Measurements from ENCODE around the gene TSHZ3. TPM values are rescaled to one million over a fixed set of nuclear protein-coding genes. Genes with fewer than 3 reads are reported as not detected.
A peak's percentile ranks its signal among the peaks of the same experiment; 100 is the strongest.

Gene TSHZ3
- total RNA-seq, 1 donor: 7.6 TPM

DNA sequence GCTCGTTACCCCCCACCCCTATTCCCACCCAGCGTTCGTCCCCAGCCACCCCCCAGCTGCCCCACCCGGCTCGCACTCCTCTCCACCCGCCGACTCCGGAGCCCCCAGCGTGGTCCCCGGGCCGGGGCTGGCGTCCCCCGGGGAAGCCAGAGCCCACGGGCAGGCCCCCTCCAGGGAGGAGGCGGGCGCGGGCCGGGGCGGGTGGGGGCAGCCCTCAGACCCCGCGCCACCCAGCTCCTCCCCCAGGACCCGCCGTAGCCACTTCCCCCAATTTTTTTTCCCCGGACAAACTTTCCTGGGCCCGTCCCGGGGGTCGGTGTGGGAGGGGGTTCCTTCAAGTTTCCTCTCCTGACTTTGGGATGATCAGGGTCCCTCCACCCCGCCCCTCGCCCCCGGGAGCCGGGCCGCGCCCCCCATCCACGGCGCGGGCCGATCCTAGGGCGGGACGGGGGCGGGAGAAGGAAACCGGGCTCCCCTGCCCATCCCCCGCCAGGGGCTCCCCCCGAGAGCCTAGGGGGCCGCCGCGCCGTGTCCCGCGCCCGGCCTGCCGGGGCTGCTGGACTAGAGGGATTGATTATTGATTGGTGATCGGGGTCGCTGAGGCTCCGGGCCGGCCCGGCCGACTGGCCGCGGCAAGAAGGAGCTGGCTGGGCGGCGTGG is 927 bp upstream of the TSHZ3 start:
- Histone ChIP-seq H3K9me3 (ENCODE audit: low read depth, low read length) (no peaks in the 10 kb centered on the region), H3K4me3 (ENCODE audit: insufficient read depth, low read length) (peak overlapping the region; percentile 85), H4K20me1 (ENCODE audit: insufficient read depth, low read length) (peaks cover 35% of the 10 kb centered on the region), H2AFZ (ENCODE audit: low read length) (peak overlapping the region; percentile 6), H3K4me2 (ENCODE audit: insufficient read depth, low read length) (peak overlapping the region; percentile 32), H3K36me3 (ENCODE audit: insufficient read depth, low read length) (peaks cover 6% of the 10 kb centered on the region), H3K27ac (ENCODE audit: low read depth, low read length) (peak overlapping the region; percentile 37), H3K4me1 (ENCODE audit: insufficient read depth, low read length) (peaks cover 17% of the 10 kb centered on the region), H3K27me3 (ENCODE audit: insufficient read depth, low read length) (no peaks in the 10 kb centered on the region), H3K79me2 (ENCODE audit: insufficient read depth, low read length) (peaks cover 56% of the 10 kb centered on the region)
- DNase-seq (ENCODE audit: insufficient read length, low spot score, missing footprints): peak; percentile 96
- TF ChIP-seq, protein P1, sequence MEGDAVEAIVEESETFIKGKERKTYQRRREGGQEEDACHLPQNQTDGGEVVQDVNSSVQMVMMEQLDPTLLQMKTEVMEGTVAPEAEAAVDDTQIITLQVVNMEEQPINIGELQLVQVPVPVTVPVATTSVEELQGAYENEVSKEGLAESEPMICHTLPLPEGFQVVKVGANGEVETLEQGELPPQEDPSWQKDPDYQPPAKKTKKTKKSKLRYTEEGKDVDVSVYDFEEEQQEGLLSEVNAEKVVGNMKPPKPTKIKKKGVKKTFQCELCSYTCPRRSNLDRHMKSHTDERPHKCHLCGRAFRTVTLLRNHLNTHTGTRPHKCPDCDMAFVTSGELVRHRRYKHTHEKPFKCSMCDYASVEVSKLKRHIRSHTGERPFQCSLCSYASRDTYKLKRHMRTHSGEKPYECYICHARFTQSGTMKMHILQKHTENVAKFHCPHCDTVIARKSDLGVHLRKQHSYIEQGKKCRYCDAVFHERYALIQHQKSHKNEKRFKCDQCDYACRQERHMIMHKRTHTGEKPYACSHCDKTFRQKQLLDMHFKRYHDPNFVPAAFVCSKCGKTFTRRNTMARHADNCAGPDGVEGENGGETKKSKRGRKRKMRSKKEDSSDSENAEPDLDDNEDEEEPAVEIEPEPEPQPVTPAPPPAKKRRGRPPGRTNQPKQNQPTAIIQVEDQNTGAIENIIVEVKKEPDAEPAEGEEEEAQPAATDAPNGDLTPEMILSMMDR (IDR thresholded peaks at IDR 0.05; ENCODE audit: extremely low read depth, low read depth, low read length): no peak

DNA sequence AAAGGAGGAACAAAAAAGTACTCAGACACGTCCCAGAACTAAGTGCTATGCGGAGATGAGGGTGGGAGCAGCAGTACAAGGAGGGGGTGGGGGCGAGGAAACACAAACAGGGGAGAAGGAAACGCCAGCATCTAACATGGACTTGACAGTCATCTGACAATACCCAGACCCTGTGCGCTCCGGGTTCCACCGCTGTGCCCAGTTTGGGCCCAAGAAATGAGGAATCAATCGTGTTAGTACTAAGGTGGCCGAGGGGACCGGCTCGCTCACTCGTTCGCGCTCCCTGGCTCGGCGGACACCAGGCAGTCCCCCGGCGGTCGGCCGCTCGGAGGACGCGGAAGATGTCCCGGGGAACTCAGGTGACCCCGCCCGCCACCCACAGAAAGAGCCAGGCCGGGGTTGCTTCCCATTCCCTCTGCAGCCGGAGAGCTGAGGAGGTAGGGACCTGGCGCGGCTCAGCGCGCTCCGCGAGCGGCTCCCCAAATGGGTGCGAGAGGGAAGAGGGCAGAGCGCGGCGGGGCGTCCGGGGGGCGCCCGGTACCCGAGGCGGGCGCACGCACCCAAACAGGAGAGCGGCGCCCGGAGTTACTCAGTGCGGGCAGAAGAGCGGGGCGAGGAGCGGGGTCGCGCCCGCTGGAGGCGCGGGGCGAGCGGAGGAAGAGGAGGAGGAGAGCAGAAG is 616 bp downstream of the TSHZ3 start:
- no peak for DNase-seq (ENCODE audit: insufficient read length, low spot score, missing footprints)
- Histone ChIP-seq H4K20me1 (ENCODE audit: insufficient read depth, low read length) (peaks cover 38% of the 10 kb centered on the region), H3K27me3 (ENCODE audit: insufficient read depth, low read length) (no peaks in the 10 kb centered on the region), H3K79me2 (ENCODE audit: insufficient read depth, low read length) (peaks cover 68% of the 10 kb centered on the region), H3K4me1 (ENCODE audit: insufficient read depth, low read length) (peaks cover 17% of the 10 kb centered on the region), H3K4me2 (ENCODE audit: insufficient read depth, low read length) (peak overlapping the region; percentile 91), H3K4me3 (ENCODE audit: insufficient read depth, low read length) (peak overlapping the region; percentile 85), H3K27ac (ENCODE audit: low read depth, low read length) (peak overlapping the region; percentile 41), H2AFZ (ENCODE audit: low read length) (peak overlapping the region; percentile 6), H3K36me3 (ENCODE audit: insufficient read depth, low read length) (peaks cover 8% of the 10 kb centered on the region), H3K9me3 (ENCODE audit: low read depth, low read length) (no peaks in the 10 kb centered on the region)
- TF ChIP-seq, protein P1 (IDR thresholded peaks at IDR 0.05; ENCODE audit: extremely low read depth, low read depth, low read length): no peak

DNA sequence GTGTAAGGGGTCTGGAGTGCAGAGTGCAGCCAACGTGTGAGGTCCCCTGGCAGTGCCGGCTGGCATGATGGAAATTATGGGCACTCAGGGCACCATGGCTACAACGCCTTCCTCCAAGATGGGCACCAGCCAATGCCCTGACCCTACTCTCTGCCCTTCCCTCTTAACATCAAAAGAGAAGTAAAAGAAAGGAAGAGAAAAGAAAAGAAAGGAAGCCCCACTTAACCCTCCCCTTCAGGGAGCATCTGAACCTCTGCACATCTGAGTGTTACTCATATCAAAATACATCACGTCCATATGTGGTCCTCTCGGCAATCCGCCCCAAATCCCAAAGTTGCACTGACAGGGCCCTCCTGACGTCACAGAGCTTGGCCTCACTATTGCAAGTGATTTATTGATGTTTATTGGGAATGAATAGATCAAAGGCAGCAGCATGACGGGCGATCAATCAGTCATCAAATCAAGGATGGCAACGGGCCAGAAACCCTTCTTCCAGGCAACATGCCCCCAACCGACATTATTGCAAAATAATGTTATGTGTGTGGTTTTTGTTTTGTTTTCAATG is 1.3 kb downstream of the TSHZ3 start:
- H3K27me3 ChIP-seq (ENCODE audit: insufficient read depth, low read length): no peaks in the 10 kb centered on the region
- peaks cover 71% of the 10 kb centered on the region for H3K79me2 ChIP-seq (ENCODE audit: insufficient read depth, low read length)
- H3K4me2 ChIP-seq (ENCODE audit: insufficient read depth, low read length): peak overlapping the region; percentile 91
- no peak for DNase-seq (ENCODE audit: insufficient read length, low spot score, missing footprints)
- peaks cover 36% of the 10 kb centered on the region for H4K20me1 ChIP-seq (ENCODE audit: insufficient read depth, low read length)
- no peaks in the 10 kb centered on the region for H3K9me3 ChIP-seq (ENCODE audit: low read depth, low read length)
- H3K4me3 ChIP-seq (ENCODE audit: insufficient read depth, low read length): peak overlapping the region; percentile 85
- peaks cover 8% of the 10 kb centered on the region for H3K36me3 ChIP-seq (ENCODE audit: insufficient read depth, low read length)
- H3K4me1 ChIP-seq (ENCODE audit: insufficient read depth, low read length): peaks cover 17% of the 10 kb centered on the region
- H2AFZ ChIP-seq (ENCODE audit: low read length): no peak overlapping the region
- H3K27ac ChIP-seq (ENCODE audit: low read depth, low read length): peak overlapping the region; percentile 41
- TF ChIP-seq, protein P1 (IDR thresholded peaks at IDR 0.05; ENCODE audit: extremely low read depth, low read depth, low read length): no peak

DNA sequence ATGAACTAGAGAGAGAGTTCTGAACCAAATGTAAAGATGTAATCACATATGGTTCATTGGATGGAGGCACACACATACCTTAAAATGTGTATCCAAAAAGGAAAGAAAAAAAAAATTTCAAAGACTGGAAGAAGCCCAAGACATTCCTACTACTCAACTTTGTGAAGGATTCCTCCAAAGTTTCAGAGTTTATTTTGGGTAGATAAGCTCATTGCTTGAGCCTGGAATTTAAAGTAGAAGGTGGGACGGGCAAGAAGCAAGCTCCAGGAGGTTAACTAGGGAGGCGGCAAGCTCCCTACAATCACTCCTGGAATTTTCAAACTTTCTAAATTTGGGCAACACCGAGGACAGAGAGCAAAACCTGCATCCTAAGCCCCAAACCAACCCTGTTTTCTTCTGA is 1.9 kb downstream of the TSHZ3 start:
- Histone ChIP-seq H4K20me1 (ENCODE audit: insufficient read depth, low read length) (peaks cover 38% of the 10 kb centered on the region), H3K27me3 (ENCODE audit: insufficient read depth, low read length) (no peaks in the 10 kb centered on the region), H3K79me2 (ENCODE audit: insufficient read depth, low read length) (peaks cover 72% of the 10 kb centered on the region), H2AFZ (ENCODE audit: low read length) (no peak overlapping the region), H3K4me1 (ENCODE audit: insufficient read depth, low read length) (peaks cover 17% of the 10 kb centered on the region), H3K4me2 (ENCODE audit: insufficient read depth, low read length) (peak overlapping the region; percentile 91), H3K4me3 (ENCODE audit: insufficient read depth, low read length) (peak overlapping the region; percentile 85), H3K27ac (ENCODE audit: low read depth, low read length) (peak overlapping the region; percentile 5), H3K9me3 (ENCODE audit: low read depth, low read length) (no peaks in the 10 kb centered on the region), H3K36me3 (ENCODE audit: insufficient read depth, low read length) (peaks cover 8% of the 10 kb centered on the region)
- DNase-seq (ENCODE audit: insufficient read length, low spot score, missing footprints): no peak
- TF ChIP-seq, protein P1 (IDR thresholded peaks at IDR 0.05; ENCODE audit: extremely low read depth, low read depth, low read length): no peak

Measured in osteoblast (primary cell).